Heart right ventricle (tissue), 16 donors: ENCODE results near the gene TMEM204. TPM values are rescaled to one million over a fixed set of nuclear protein-coding genes. Genes with fewer than 3 reads are reported as not detected.

Experiments used
- ATAC-seq, 8 donors: fragments of 200-7000 bp; cut with Tn5 transposase; one replicate each; pipeline ENCODE4 v1.9.1; 2020; ENCODE audit warnings: mild to moderate bottlenecking in 8 of 8, moderate library complexity in 8 of 8, moderate number of reproducible peaks in 1 of 8
- DNase-seq, 2 donors: peaks; one replicate each; pipeline ENCODE4 v3.0.0-alpha.2; 2020
- H3K27ac ChIP-seq, 10 donors: fragments of 200-600 bp; sonication (generic) in 2 of 10; one replicate each; pipeline versions ENCODE4 v1.5.0 to v1.8.0; 2020 to 2022; ENCODE audit warnings: mild to moderate bottlenecking in 3 of 10
- H3K27me3 ChIP-seq, 7 donors: fragments of 200-600 bp; one replicate each; pipeline ENCODE4 v1.8.0; 2021 to 2022; ENCODE audit warnings: mild to moderate bottlenecking in 2 of 7
- H3K36me3 ChIP-seq, 9 donors: fragments of 200-600 bp; sonication (generic) in 1 of 9; one replicate each; pipeline versions ENCODE4 v1.5.0 to v1.8.0; 2020 to 2022; ENCODE audit warnings: mild to moderate bottlenecking in 2 of 9
- H3K4me1 ChIP-seq, 9 donors: fragments of 200-600 bp; sonication (generic) in 1 of 9; one replicate each; pipeline versions ENCODE4 v1.5.0 to v1.8.0; 2020 to 2022; ENCODE audit warnings: mild to moderate bottlenecking in 4 of 9
- H3K4me3 ChIP-seq, 10 donors: fragments of 200-600 bp; sonication (generic) in 2 of 10; one replicate each; pipeline versions ENCODE4 v1.5.0 to v1.8.0; 2020 to 2022; ENCODE audit warnings: mild to moderate bottlenecking in 7 of 10, moderate library complexity in 2 of 10
- H3K9me3 ChIP-seq, 11 donors: fragments of 200-600 bp in 10 of 11; sonication (generic) in 2 of 11; one replicate each; pipeline versions ENCODE4 v1.5.0 to v1.8.0; 2013 to 2022; ENCODE audit warnings: mild to moderate bottlenecking in 2 of 11, control low read depth in 1 of 11, moderate library complexity in 1 of 11
- CTCF ChIP-seq, 9 donors: fragments of 200-600 bp; sonication (generic) in 2 of 9; IDR thresholded peaks; one replicate each; pipeline versions ENCODE4 v1.5.0 to v1.8.0; 2021 to 2022; ENCODE audit warnings: antibody characterized with exemption in 9 of 9, mild to moderate bottlenecking in 5 of 9, moderate library complexity in 1 of 9
- WGBS, 2 donors: extraction: QIAGEN DNeasy Blood & Tissue Kit; methylation state at CpG; one replicate each; pipeline ENCODE4 v1.1.7; 2013; ENCODE audit warnings: inconsistent platforms in 1 of 2; 5-methylcytosine and 5-hydroxymethylcytosine counted together
- intact Hi-C, 10 donors: fragments of 100-400 bp; cut with DNase I; formaldehyde crosslinking; loops; one replicate each; pipeline versions ENCODE4 v1.11.1 to v1.14.2; 2022
- polyA plus RNA-seq, 2 donors: library from polyadenylated mRNA; stranded (reverse); fragments of 200-250 nt; gene quantifications; one replicate each; pipeline ENCODE4 v1.2.3, GENCODE V29; 2013
- total RNA-seq, 10 donors: library from RNA; stranded (reverse); fragmentation: NEBNext Ultra II Directional in 3 of 10; extraction: Animal tissue kit (Norgen Biotek cat#: 25700) in 3 of 10; gene quantifications; one replicate each; pipeline versions ENCODE4 v1.2.1 to v1.2.4, GENCODE V29; 2021 to 2023
- donor health status: Arrhythmogenic right ventricular cardiomyopathy.
- donor health status: ischemic (EF 13 %, LVEDD 7.1; RV severe dilation, severe dysfunction).
- donor health status: healthy with polysubstance abuse.
- donor health status: DM: no; HTN: yes; CAD: no.
- donor health status: DM: no; HTN: no; CAD: no.
- donor health status: ischemic (EF 25% LVEDD 6.9; RV normal size, moderate dysfunction).
- donor health status: ischemic (EF 25% LVEDD 5.7; RV mildly dilated, moderate dysfunction).
- donor health status: healthy.
- donor health status: DM: yes; HTN: yes; CAD: no.
- donor health status: Ischemic cardiomyopathy.
- donor health status: ischemic (EF 35%, LVEDD 5.7; RV mildly dilated, moderate dysfunction).
- donor health status: nonischemic (EF 11% LVEDD 7.7; RV severe dilation, severe dysfunction).
- donor health status: DM: yes; HTN: yes; CAD: no.
- donor health status: PGD.
- donor health status: ischemic (EF 29% LVEDD 5.4; RV normal size, mild dysfunction).
- donor health status: nonischemic (EF 23%, LVEDD 6.1; RV moderate dilation, normal function).

The TMEM204 gene
- total and polyA plus RNA-seq, 12 donors: 10.7 to 49.9 (median 19.8) TPM

- Histone ChIP-seq H3K4me3 (peak overlapping the region in 2 of 10 donors; percentile 93 to 94), H3K9me3 (no peaks in the 10 kb centered on the region), H3K36me3 (peaks cover 0 to 82% (median 33%) of the 10 kb centered on the region in 9 donors), H3K27me3 (peaks cover 0 to 21% (median 0%) of the 10 kb centered on the region in 7 donors), H3K27ac (peak overlapping the region in 7 of 10 donors; percentile 37 to 99 (median 96)), H3K4me1 (peaks cover 36 to 84% (median 79%) of the 10 kb centered on the region in 9 donors)
- DNase-seq (peak in 1 of 2 donors; percentile 24), ATAC-seq (peak in 2 of 8 donors; percentile 7)
- peak in 4 of 9 donors; percentile 8 to 28 (median 12) for TF ChIP-seq CTCF (IDR thresholded peaks at IDR 0.05)
- intact Hi-C loops: no loop called here
- WGBS, 2 donors: 71% methylated on average over 22 of the region's 22 CpGs
Measured at GRCh38 chr16:1538804-1539520, 5.5 kb downstream of the TMEM204 start.

GRCh38 chr16:1539720-1540555 lies 6.5 kb downstream of the TMEM204 start:
- no peaks in the 10 kb centered on the region for H3K9me3 ChIP-seq
- peak overlapping the region in 7 of 10 donors; percentile 37 to 99 (median 89) for H3K27ac ChIP-seq
- DNase-seq (no peak), ATAC-seq (no peak)
- WGBS, 2 donors: 79 to 89% methylated on average over 33 to 35 of the region's 35 CpGs
- peaks cover 0 to 87% (median 33%) of the 10 kb centered on the region in 9 donors for H3K36me3 ChIP-seq
- intact Hi-C loops: loop anchor here in 3 of 10 donors (10.0 kb wide), 3 partner anchors 45 to 495 kb away; partner anchors contain the start of genes TELO2 (in 2 of the 3) and UQCC4 (in 1 of the 3)
- no peak overlapping the region for H3K4me3 ChIP-seq
- H3K4me1 ChIP-seq: peaks cover 44 to 94% (median 89%) of the 10 kb centered on the region in 9 donors
- peaks cover 0 to 12% (median 0%) of the 10 kb centered on the region in 7 donors for H3K27me3 ChIP-seq
- no peak for TF ChIP-seq CTCF (IDR thresholded peaks at IDR 0.05)

GRCh38 chr16:1540556-1540855 lies 7.0 kb downstream of the TMEM204 start:
- Histone ChIP-seq H3K27ac (peak overlapping the region in 6 of 10 donors; percentile 46 to 99 (median 93)), H3K27me3 (peaks cover 0 to 7% (median 0%) of the 10 kb centered on the region in 7 donors), H3K4me1 (peaks cover 48 to 100% (median 95%) of the 10 kb centered on the region in 9 donors), H3K4me3 (no peak overlapping the region), H3K9me3 (no peaks in the 10 kb centered on the region), H3K36me3 (peaks cover 0 to 85% (median 33%) of the 10 kb centered on the region in 9 donors)
- intact Hi-C loops: loop anchor here in 3 of 10 donors (10.0 kb wide), 3 partner anchors 46 to 494 kb away; partner anchors contain the start of genes TELO2 (in 2 of the 3) and UQCC4 (in 1 of the 3)
- 81 to 93% methylated on average over 8 of the region's 8 CpGs for WGBS, 2 donors
- no peak for ATAC-seq
- no peak for TF ChIP-seq CTCF (IDR thresholded peaks at IDR 0.05)
- no peak for DNase-seq
